ENCODE results near the gene SH3RF1.

SH3RF1 gene

DNA sequence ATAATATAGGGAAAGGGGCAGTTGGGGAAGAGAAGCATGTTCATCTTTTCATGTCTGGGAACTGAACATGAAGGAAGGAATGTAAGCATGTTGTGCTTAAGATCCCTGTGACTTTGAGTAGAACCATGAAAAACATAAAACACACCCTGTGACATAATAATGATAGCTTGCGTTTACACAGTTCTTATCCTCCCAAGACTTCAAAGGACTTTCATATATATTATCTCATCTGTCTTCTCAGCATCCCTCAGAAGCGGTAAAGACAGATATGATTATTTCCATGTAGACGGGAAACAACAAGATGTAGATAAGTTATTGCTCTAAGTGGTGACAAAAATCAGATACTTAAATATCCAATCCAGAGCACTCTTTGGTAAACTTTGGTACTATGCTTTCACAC, 3.3 kb upstream of the SH3RF1 start:
- no peak for DNase-seq

DNA sequence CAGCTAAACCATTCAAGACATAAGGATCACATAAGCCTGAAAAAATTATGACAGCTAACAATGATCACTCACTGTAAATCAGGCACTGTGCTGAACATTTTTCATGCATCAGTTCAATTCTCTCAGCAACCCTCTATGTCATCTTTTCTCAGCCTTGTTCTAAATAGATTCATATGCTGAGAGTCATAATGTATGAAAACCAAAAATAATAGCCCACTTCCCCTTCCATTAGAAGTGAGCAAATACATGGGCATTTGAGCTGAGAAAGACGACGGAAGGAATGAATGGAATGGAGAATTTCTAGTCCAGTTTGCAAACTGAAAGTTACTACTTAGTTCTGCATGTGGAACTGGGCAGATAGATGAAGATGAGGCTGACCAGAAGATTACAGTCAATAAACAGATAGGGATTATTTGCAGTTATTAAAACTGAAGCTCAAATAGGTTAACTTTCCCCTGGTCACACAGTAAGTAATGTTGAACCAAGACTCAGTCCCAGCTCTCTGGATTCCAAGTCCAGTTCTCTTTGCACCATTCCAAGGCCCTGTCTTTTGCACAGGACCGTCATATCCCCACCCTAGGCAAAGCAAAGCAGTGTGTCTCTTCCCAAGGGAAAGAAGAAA, 1.6 kb upstream of the SH3RF1 start:
- DNase-seq = no peak

DNA sequence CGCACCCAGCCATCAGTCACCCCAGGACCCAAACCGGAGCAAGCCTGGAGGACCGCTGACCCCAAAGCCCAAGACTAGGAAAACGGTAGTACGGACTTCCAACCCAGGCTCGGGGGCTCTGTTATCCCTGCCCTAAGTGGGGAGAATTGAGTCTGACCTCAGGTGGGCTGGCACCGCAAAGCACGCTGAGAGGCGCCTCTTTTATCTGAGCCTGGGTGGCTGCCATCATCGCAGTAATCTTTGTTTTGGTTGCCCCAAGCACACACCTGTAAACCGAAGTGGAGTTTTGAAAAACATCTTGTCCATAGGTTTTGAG, 894 bp upstream of the SH3RF1 start:
- DNase-seq = no peak

DNA sequence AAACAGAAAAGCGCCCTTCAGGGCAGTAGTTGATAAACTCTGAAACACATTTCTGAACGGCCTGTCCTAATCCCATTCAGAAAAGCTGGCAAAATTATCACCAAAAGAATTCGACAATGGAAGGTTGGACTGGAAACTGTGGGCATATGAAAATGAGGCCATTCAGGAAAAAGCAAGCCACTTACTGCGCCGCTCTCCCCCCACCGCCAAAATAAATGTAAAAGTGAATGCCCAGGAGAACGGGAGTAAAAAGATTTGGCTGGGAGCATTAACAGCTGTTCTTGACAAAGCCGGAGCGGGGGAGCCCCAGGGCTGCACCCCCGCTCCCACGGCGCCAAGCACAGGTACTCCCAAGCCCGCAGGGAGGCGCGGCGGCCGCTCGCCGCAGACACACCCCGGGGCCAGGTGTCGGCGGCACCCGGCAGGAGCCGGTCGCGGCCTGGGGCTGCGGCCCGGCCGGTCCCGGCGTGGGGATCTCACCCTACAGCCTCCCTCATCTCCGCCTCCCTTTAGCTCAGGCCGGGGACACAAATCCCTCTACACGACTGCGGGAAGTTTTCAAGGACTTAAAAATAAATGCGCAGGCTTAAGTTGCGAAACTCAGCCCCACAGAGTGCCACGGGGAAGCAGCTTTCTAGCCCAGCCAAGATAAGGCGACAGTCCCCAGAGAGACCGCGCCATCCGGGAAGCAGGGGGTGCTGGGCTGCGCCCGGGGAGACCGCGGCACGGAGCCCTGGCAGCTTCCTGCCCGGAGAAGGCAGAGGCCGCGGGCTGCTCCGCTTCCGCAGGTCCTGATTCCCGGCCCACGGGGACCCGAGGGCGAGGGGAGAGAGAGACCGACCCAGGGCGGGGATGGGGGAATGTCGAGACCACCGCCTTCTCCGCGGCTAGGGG, 593 bp downstream of the SH3RF1 start:
- peak in 1 of 2 donors; percentile 51 for DNase-seq

DNA sequence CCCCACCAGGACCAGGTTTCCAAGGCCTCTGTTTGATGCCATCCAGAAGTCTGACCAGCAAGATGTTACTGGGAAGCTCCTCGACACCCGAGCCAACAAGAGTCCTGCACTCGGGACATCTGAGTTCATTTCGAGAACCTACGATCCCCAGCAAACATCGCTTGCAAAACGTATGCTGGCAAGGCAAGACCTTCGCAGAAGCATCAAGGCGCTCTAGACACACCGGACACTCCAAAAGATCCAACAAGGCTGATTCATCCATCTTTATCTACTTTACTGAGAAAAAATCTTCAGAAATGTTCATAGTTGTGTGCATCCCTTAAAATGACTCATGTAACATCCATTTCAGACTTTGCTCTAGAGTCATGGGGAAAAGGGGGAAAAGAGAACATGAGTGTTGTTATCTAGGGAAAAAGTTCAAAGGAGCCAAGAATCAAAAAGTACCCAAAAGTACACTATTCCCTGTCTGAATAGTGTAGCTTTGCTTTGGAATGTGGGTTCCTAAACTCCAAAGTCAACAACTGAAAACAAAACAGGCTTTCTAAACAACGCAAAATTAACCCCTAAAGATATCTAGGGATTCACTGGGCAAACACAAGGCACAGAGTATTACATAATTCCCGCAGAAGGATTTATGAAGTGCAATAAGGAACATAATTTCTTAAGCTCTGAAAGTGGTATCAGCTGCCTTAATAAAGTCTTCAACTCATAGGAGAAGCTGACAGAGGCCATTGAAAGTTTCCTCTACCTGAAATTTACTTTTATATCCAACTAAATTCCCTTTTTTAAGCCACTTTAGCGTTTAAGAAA, 1.6 kb downstream of the SH3RF1 start:
- DNase-seq = no peak

DNA sequence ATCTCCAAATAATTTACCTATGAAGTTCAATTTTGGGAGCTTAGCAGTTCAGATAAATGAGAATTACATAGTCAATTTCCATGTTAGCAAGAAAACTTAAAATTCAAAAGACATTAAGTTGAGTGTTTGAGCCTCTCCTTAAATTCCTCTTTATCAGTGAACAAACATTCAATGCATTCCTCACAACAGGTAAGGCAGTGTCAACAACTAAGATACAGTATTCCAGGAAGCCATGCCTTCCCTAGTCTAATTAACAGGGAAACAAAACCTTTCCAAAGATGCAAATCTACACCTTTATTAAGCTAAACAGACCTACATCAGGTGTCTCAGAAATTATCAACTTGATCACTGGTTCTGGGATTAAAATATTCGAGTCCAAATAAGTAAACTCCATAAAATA, 3.7 kb downstream of the SH3RF1 start:
- DNase-seq = no peak

DNA sequence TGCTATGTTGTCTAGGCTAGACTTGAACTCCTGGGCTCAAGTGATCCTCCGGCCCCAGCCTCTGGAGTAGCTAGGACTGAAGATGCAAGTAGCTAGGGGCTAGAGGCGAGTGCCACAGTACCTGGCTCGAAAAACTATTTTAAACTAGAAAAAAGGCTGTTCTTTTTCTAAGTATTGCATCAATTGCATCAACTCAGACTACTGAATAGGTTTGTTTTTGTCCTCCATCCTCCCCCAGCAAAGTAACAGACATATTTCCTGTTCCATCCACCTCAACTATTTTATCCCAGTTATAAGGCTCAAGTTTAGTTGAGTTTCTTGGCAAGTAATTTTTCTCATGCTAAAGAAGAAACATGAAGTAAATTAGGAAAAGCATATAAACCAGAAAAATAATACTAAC, 4.1 kb downstream of the SH3RF1 start:
- no peak for DNase-seq

DNA sequence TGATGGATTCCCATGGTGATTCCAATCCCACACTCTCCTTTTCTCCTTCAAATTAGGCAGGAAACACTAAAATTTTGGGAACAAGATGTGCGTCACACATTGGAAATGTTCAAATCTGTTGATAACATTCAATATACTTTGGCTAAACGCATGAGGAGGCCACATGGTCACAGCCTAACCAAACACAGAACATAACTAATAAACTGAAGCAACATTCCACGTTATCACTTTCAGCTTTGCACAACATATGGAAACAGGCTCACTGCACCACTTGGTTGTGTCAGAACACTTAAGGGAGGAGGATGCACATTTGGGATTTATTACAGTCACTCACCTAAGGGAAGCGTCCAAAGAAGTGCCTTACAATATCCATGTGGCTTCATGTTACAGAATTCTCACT, 4.7 kb downstream of the SH3RF1 start:
- DNase-seq = no peak

DNA sequence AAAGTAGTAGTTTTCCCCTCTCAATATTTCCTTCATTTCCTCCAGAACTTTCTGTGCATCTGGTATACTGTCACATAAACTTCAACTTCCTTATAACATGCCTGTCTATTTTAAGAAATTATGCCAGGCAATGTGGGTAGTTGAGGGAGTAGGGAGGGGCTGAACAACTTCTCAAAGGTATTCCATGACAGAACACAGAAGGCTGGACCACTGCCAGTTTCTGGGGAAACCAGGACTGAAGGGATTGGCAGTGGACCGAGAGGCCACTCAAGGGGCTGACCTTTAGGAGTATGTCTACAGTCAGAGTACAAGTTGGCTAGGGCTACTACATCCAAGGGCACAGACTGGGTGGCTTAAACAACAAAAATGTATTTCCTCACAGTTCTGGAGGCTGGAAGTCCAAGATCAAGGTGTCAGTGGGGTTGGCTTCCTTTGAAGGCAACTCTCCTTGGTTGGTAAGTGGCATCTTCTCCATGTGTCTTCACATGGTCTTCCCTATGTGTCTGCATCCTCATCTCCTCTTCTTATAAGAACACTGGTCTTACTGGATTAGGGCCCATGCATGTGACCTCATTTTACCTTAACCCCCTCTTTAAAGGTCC, 6.9 kb downstream of the SH3RF1 start:
- DNase-seq = no peak

DNA sequence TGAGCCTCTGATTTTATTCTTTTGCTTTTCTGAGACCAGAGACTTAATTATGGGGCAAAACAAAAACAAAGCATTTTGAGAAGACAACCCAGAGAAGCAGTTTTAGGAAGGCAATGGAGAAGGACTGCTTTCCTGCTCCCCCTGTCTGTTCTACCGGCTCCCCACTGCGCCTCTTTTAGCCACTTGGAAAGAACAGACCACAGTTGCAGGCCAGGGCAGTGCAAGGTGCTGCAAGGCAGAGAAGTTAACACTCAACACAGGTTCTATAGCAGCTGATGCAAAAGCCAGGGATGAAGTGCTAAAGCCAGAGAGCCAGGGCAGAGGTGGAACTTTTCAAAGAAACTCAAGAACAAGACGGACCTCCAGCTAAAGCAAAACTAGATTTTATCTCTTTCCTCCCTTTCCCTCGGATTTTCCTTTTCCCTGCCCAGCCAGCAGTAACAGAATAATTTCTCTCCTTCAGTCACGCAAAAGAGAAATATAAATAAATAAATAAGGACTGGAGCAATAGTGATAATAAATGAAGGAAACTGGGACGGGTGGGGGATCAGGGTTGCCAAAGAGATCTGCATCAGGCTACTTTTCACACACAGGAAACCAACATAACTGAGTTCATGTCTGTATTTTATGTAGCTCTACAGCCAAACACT, 10.4 kb downstream of the SH3RF1 start:
- DNase-seq = no peak

DNA sequence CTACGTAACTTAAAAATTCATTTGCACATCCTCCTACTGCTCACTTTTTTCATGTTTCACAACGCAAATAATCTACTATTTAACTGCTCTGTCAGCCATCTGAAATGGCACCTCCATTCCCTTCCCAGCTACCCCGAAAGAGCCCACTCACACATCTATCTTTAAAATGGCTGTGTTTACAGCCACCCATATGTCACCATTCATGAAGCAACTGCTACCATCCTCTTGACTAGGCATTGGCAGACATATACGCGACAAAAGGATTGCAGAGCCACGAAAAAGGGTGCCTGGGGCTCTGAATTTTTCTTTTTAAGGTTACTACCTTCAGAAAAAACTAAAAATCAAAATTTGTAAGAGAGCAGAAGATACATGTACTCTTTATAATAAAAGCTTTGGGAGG, 11.5 kb downstream of the SH3RF1 start:
- DNase-seq = no peak

DNA sequence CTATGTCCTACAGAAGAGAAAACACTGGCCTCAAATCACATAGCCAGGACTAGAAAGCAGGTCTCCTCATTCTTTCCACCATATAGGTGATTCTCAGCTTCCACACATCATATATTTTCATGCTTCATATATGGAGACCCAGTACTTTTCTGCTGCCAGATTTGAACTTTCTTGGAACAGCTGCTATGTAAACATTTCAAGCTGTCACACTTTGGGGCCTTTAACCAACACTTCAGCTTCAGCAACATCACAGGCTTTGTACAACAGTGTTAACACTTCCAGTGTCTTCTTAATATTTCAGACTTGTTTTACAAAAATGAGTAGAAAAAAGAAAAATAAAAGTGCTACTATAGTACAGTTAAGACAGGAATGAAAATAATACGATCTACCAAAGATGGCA, 12.6 kb downstream of the SH3RF1 start:
- no peak for DNase-seq

DNA sequence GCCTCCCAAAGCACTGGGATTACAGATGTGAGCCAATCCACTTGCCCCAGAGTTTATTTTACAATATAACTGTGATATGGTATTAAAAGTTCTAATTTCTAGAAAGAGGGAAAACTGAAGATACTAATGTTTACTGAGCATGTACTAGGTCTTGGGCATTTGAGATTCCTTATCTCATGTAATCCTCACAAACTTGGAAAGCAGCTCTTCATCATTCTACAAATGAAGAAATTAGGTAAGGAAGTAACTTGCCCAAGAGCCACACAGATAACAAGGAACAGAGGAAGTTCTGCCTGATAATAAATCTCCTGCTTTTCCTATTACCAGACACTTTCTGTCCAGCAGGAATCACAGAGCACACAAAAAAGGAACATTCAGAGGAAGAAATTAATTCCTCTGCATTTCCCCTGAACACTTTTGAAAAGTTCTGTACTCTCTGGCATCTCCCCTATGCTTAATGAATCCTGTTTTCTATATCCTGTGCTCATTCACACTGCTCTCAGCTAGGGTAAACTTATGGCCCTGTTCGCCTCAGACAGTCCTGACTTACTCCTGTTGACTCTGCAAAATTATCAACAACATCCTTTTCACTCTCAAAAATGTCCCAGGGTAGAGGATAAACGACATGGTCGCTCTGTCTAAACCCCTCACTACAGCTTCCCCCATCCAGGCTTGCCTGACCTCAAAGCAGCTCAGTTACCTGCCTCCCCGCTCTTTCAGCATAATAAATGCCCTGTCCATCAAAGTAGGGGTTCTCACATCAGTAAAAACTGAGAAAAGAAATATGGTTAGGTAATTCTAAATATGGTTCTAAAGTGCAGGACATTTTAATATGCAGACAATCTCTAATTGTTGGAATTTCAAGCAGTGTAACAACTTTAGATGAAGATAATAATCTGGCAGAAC, 13.6 kb downstream of the SH3RF1 start:
- DNase-seq = no peak

DNA sequence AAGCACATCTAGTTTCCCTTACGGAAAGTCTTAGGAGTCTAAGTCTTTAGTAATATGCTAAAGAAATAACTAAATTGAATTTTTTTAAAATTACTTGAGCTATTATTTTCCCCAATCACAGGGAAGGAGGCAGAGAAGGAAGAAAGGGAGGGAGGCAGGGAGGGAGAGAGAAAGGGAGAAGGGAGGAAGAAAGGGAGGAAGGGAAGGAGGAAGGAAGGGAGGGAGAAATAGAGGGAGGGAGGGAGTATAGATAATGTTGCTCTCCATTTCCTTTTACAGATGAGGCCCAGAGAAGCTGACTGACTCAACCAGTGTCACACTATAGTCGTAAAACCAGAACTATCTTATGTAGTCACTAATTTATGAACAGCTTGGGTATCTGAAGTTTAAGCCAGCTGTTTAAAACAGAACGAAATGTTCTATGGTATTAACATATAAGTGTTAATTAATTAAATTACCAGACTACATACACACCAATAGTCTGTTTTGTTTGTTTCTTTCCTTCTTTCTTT, 14.6 kb downstream of the SH3RF1 start:
- DNase-seq = no peak

DNA sequence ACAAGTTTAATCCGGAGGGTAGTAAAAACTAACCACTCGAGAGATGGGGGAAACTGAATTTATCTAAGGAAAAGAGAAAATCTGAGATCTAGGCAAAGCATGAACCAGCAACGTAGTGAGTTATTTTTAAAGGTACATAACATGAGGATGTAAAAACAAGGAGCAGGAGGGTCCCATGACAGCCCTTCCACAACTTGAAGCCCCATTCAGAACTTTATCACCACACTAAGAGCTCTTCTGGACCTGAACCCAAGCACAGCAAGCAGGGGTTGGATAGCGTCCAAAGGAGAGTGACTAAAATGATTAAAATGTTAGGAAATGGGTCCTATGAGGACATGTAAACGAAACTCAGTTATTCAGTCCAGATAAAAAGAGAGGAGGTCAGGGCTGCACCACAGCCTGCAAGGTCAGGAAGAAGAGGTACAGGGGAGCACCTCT, 16.2 kb downstream of the SH3RF1 start:
- DNase-seq = no peak

DNA sequence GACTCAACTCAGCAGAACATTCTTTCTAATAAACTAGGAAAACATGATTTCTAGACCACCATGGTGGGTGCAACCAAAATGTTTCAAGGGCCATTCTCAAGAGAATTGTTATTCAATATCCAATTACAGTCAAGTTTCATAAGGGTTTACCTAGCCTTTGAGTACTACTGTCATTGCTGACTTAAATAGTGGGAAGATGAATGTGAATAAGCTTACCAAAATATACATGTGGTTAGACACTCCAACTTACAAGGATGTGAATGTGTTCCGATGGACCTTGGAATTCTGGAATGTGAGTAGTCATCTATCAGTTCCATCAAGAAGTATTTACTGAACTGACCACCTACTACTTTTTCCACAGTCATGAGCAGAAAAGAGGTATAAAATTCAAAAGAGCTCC, 16.9 kb downstream of the SH3RF1 start:
- DNase-seq = no peak

DNA sequence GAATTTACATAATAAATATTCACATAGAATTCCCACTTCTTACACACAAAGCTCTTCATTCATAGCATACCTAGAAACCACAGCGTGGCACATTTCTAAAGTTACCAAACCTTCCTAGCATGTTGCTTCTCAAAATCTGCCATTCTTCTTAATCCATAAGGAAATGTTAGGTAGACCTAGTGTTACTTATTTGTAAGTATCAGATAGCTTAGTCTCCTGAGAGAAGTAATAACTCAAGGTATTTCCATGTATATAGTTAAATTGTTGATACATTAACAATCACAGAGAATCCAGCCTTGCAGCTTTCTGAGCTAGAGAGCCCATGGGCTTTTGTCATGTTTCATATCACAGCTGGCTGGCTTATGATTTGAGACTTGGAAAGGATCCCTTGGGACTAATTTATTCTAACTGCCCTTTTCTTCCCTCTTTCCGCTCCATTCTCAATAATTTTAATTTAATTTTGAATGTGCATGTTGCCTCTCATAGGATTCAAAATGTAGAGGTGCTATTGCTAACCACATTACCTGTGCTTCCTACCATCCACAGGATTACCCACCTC, 17.6 kb downstream of the SH3RF1 start:
- DNase-seq = no peak

DNA sequence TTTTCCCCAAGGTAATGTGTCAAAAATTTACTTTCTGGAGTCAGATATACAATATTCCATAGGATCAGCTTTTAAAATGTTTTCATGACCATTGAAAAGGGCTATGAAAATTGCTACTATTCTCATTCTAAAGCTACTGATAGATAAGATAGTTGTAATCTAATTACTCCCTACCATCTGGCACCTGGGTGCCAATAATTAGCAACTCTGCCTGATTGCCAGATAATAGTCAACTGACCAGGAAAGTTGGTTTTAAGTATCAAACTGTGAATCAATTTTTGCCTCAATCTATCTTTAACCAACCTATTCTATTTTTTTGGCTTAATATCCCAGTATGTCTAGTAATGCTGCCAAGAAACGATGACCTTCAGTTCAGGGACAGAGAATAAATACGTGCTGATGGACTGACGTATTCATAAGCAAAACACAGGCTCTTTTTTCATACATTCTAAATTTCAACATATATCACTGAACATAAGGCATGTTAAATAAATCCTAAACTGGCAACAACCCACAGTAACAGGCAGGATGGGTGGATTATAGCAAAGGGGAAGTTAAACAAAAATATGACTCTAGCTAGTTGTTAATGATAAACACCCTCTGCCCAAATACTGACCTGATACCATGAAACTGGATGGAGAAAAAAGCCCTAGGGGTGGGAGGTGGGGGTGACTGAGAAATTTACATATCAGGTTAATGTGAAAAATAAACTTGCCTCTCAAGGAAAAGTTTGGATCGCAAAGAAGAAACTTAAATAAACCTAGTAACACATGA, 18.2 kb downstream of the SH3RF1 start:
- DNase-seq = no peak

DNA sequence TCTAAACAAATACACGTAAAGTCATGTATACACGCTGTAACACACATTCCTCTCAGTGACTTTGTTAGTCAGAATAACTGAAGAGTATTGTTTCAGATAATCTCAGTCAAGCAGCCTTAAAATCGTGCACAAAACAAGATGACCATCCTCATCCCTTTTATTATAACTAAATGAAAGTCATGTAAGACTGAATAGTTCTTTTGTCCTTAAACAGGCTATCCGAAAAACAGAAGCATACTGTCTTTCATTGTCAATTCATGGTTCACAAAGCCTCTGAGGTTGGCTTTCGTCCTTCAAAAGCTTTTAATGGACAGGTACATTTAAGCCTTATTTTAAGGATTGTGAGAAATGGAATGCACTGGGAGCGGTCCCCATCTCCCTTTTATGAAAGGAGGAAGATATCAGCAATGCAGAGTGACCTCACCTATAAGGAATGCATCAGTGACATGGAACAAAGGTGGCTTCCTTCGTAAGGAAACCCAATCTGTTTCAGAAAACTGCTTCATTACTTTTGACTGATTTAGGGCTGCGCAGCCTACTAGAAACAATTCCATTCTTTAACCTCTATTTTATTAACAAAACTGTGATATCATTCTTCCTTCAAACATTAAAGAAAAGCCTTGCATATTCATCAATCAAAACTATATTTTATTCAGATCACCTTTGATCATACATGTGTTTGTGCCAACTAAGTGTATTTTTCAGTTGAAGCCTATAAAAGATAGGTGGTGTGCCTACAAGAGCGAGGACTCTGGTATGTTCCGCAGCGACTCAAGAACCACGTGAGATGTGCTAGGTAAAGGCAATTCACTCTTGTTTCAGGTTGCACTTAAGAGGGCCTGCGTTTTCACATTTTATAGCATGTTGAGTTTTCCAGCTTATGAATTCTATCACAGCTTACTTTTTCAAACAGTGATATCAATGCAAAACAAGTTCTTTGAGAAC, 19.2 kb downstream of the SH3RF1 start:
- DNase-seq = no peak

All from stimulated activated CD4-positive, alpha-beta T cell treated with anti-CD3 and anti-CD28 coated beads, Interleukin-2, amount 100 ng/mL, for 24 hours (primary cell).